ENCODE data around the gene ECPAS. TPM values are rescaled to one million over a fixed set of nuclear protein-coding genes. Genes with fewer than 3 reads are reported as not detected.

Gene ECPAS
- polyA plus RNA-seq, 1 donor from 2014 or later = 42.6 TPM

DNA sequence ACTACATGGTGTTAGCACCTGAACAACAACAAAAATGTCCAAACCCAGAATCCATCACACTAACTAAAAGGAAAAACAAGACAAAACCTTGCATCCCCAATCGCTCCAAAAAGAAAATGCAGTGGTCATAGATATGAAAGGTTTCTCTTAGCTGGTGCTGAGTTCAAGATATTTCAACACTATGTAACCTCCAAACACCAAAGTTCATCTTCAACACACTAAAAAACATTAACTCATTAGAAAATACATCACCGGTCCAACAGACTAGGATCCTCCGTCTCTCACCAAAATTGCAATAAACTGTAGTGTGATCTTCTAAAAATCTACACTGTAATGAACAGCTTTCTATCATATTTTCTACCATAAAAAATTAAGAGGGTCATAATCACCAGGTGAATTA is 60.8 kb downstream of the ECPAS start:
- Histone ChIP-seq H3K36me3 (ENCODE audit: insufficient read depth, low read length) (no peaks in the 10 kb centered on the region), H3F3A (ENCODE audit: insufficient read depth, low read length, poor library complexity, severe bottlenecking) (no peaks in the 10 kb centered on the region), H3K79me2 (replicated peaks; ENCODE audit: insufficient read depth, low read length) (no peaks in the 10 kb centered on the region), H3K9ac (ENCODE audit: low read length) (no peak overlapping the region), H3K27ac (ENCODE audit: low read length) (no peak overlapping the region), H3K4me3 (ENCODE audit: low read length) (no peak overlapping the region), H3K9me2 (ENCODE audit: insufficient read depth, low read length) (no peaks in the 10 kb centered on the region), H3K9me3 (ENCODE audit: low read length) (no peaks in the 10 kb centered on the region), H4K20me1 (ENCODE audit: insufficient read depth) (no peaks in the 10 kb centered on the region), H2AFZ (ENCODE audit: low read depth, low read length) (no peak overlapping the region), H3K4me2 (ENCODE audit: low read length) (no peak overlapping the region), H3K27me3 (ENCODE audit: insufficient read depth, low read depth, low read length) (no peaks in the 10 kb centered on the region)
- TF ChIP-seq EP300 (conservative IDR thresholded peaks at IDR 0.05; ENCODE audit: poor library complexity, severe bottlenecking) (no peak), MXI1 (conservative IDR thresholded peaks at IDR 0.05; ENCODE audit: poor library complexity, severe bottlenecking) (no peak), SMC3 (conservative IDR thresholded peaks at IDR 0.05; ENCODE audit: poor library complexity) (no peak), RAD21 (conservative IDR thresholded peaks at IDR 0.05) (no peak), POLR2AphosphoS5 (IDR thresholded peaks at IDR 0.05) (no peak), EZH2 (IDR thresholded peaks at IDR 0.05; ENCODE audit: borderline replicate concordance, insufficient read depth, low read length, poor library complexity, severe bottlenecking) (no peak), TAF1 (IDR thresholded peaks at IDR 0.05; ENCODE audit: low read depth) (no peak)
- TF ChIP-seq, protein P1, sequence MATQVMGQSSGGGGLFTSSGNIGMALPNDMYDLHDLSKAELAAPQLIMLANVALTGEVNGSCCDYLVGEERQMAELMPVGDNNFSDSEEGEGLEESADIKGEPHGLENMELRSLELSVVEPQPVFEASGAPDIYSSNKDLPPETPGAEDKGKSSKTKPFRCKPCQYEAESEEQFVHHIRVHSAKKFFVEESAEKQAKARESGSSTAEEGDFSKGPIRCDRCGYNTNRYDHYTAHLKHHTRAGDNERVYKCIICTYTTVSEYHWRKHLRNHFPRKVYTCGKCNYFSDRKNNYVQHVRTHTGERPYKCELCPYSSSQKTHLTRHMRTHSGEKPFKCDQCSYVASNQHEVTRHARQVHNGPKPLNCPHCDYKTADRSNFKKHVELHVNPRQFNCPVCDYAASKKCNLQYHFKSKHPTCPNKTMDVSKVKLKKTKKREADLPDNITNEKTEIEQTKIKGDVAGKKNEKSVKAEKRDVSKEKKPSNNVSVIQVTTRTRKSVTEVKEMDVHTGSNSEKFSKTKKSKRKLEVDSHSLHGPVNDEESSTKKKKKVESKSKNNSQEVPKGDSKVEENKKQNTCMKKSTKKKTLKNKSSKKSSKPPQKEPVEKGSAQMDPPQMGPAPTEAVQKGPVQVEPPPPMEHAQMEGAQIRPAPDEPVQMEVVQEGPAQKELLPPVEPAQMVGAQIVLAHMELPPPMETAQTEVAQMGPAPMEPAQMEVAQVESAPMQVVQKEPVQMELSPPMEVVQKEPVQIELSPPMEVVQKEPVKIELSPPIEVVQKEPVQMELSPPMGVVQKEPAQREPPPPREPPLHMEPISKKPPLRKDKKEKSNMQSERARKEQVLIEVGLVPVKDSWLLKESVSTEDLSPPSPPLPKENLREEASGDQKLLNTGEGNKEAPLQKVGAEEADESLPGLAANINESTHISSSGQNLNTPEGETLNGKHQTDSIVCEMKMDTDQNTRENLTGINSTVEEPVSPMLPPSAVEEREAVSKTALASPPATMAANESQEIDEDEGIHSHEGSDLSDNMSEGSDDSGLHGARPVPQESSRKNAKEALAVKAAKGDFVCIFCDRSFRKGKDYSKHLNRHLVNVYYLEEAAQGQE (IDR thresholded peaks at IDR 0.05; ENCODE audit: borderline replicate concordance) = no peak
- TF ChIP-seq, protein P2, sequence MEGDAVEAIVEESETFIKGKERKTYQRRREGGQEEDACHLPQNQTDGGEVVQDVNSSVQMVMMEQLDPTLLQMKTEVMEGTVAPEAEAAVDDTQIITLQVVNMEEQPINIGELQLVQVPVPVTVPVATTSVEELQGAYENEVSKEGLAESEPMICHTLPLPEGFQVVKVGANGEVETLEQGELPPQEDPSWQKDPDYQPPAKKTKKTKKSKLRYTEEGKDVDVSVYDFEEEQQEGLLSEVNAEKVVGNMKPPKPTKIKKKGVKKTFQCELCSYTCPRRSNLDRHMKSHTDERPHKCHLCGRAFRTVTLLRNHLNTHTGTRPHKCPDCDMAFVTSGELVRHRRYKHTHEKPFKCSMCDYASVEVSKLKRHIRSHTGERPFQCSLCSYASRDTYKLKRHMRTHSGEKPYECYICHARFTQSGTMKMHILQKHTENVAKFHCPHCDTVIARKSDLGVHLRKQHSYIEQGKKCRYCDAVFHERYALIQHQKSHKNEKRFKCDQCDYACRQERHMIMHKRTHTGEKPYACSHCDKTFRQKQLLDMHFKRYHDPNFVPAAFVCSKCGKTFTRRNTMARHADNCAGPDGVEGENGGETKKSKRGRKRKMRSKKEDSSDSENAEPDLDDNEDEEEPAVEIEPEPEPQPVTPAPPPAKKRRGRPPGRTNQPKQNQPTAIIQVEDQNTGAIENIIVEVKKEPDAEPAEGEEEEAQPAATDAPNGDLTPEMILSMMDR (IDR thresholded peaks at IDR 0.05; ENCODE audit: poor library complexity, severe bottlenecking) = no peak

DNA sequence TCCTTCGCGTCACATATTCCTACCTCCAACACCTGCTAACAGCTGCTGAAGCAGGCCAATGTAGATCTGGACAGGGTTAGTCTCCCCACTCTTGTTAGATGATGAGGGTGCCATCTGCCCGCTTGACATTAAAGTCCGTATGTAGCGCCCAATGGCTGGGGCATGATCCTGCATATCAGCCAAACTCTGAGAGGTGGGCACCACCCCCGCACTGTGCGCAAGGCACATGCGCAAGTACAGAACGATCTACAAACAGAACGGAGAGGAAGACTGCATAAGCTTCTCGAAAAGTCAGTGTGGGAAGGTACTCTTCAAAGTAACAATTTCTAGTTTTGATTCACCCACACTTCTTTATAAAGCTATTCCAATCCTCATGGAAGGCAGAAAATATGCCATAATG is 69.8 kb downstream of the ECPAS start:
- no peak overlapping the region for H3K27ac ChIP-seq (ENCODE audit: low read length)
- H3K36me3 ChIP-seq (ENCODE audit: insufficient read depth, low read length) = peaks cover 12% of the 10 kb centered on the region
- no peaks in the 10 kb centered on the region for H3F3A ChIP-seq (ENCODE audit: insufficient read depth, low read length, poor library complexity, severe bottlenecking)
- H4K20me1 ChIP-seq (ENCODE audit: insufficient read depth) = no peaks in the 10 kb centered on the region
- H3K9me3 ChIP-seq (ENCODE audit: low read length) = no peaks in the 10 kb centered on the region
- no peak overlapping the region for H3K9ac ChIP-seq (ENCODE audit: low read length)
- H3K4me3 ChIP-seq (ENCODE audit: low read length) = no peak overlapping the region
- no peaks in the 10 kb centered on the region for H3K27me3 ChIP-seq (ENCODE audit: insufficient read depth, low read depth, low read length)
- no peaks in the 10 kb centered on the region for H3K79me2 ChIP-seq (replicated peaks; ENCODE audit: insufficient read depth, low read length)
- H3K4me2 ChIP-seq (ENCODE audit: low read length) = no peak overlapping the region
- H3K9me2 ChIP-seq (ENCODE audit: insufficient read depth, low read length) = no peaks in the 10 kb centered on the region
- no peak overlapping the region for H2AFZ ChIP-seq (ENCODE audit: low read depth, low read length)
- TF ChIP-seq MXI1 (conservative IDR thresholded peaks at IDR 0.05; ENCODE audit: poor library complexity, severe bottlenecking) (no peak), EP300 (conservative IDR thresholded peaks at IDR 0.05; ENCODE audit: poor library complexity, severe bottlenecking) (no peak), SMC3 (conservative IDR thresholded peaks at IDR 0.05; ENCODE audit: poor library complexity) (no peak), RAD21 (conservative IDR thresholded peaks at IDR 0.05) (no peak), TAF1 (IDR thresholded peaks at IDR 0.05; ENCODE audit: low read depth) (no peak), POLR2AphosphoS5 (IDR thresholded peaks at IDR 0.05) (no peak), EZH2 (IDR thresholded peaks at IDR 0.05; ENCODE audit: borderline replicate concordance, insufficient read depth, low read length, poor library complexity, severe bottlenecking) (no peak)
- TF ChIP-seq, protein P1 (IDR thresholded peaks at IDR 0.05; ENCODE audit: borderline replicate concordance) = no peak
- TF ChIP-seq, protein P2 (IDR thresholded peaks at IDR 0.05; ENCODE audit: poor library complexity, severe bottlenecking) = no peak
